Subcutaneous adipose tissue (tissue), 4 donors: ENCODE data around the gene ZNF446. TPM values are rescaled to one million over a fixed set of nuclear protein-coding genes. Genes with fewer than 3 reads are reported as not detected.

Experiments
- CTCF ChIP-seq: fragments of 450-650 bp; IDR thresholded peaks from one replicate; pipeline ENCODE4 v1.5.1; 2016; ENCODE audit warnings: low read depth, mild to moderate bottlenecking, control low read depth, antibody characterized with exemption, moderate library complexity
- small RNA-seq: library from RNA; depleted of rRNA; stranded (forward); fragments of <200 nt; gene quantifications from one replicate; pipeline ENCODE3, GENCODE V24; 2016
- total RNA-seq, 4 donors: library from RNA; depleted of rRNA; stranded (reverse); fragments of >200 nt; gene quantifications; one replicate each; pipeline ENCODE4 v1.1.0, GENCODE V29; 2016

ZNF446 gene
- total RNA-seq, 4 donors from 2014 or later: 9.0 to 16.4 (median 9.4) TPM

GRCh38 chr19:58519355-58520256 lies 43.5 kb downstream of the ZNF446 start, which contains the start of gene ZBTB45:
TSS of gene ZBTB45 (minus strand) at chr19:58519810. CDS start at chr19:58517673, 2,137 bp downstream.
- no peak for TF ChIP-seq CTCF

GRCh38 chr19:58520257-58520599 lies 44.1 kb downstream of the ZNF446 start:
- TF ChIP-seq CTCF: no peak

- no peak for TF ChIP-seq CTCF
Measured at GRCh38 chr19:58521651-58522050, 45.5 kb downstream of the ZNF446 start.

- TF ChIP-seq CTCF: no peak
Measured at GRCh38 chr19:58522709-58523108, 46.6 kb downstream of the ZNF446 start.

- no peak for TF ChIP-seq CTCF
Measured at GRCh38 chr19:58529405-58529804, 53.3 kb downstream of the ZNF446 start.

Small RNA genes within 50 kb of the gene (small RNA-seq; reads per million reads assigned to genes)
- not detected for gene RN7SL693P
- gene RNU6-1337P: not detected

Other genes starting within 250 kb of the ZNF446 start
- gene ZNF544, start 247.4 kb upstream of the ZNF446 start, total RNA-seq: 10 to 100 TPM in 3 of 4 donors, 1 to 10 TPM in 1; 8.7 to 19.6 (median 13.9) TPM
- gene ZNF8, start 197.4 kb upstream of the ZNF446 start, total RNA-seq: 1 to 10 TPM; 4.6 to 7.9 (median 4.9) TPM
- 10 to 100 TPM; 39.2 to 42.2 (median 40.5) TPM for gene ERVK3-1, start 171.0 kb upstream of the ZNF446 start, total RNA-seq
- gene ZSCAN22, start 149.4 kb upstream of the ZNF446 start, total RNA-seq: 1 to 10 TPM; 2.2 to 3.4 (median 2.6) TPM
- gene A1BG, start 122.9 kb upstream of the ZNF446 start, total RNA-seq: 10 to 100 TPM in 3 of 4 donors, 1 to 10 TPM in 1; 6.8 to 60.5 (median 11.8) TPM
- 1 to 10 TPM in 1 of 4 donors, under 1 TPM in 2, not detected in 1; 0.51 to 4.1 (median 0.88) TPM for gene ZNF497, start 113.6 kb upstream of the ZNF446 start, total RNA-seq
- 1 to 10 TPM in 3 of 4 donors, under 1 TPM in 1; 0.65 to 3.2 (median 1.3) TPM for gene ZNF837, start 95.3 kb upstream of the ZNF446 start, total RNA-seq
- 1,000 to 10,000 TPM in 3 of 4 donors, 100 to 1,000 TPM in 1; 904 to 1,484 (median 1,230) TPM for gene RPS5, start 89.1 kb upstream of the ZNF446 start, total RNA-seq
- gene RNF225, start 80.7 kb upstream of the ZNF446 start, total RNA-seq: not detected
- 1 to 10 TPM; 4.7 to 9.5 (median 8.4) TPM for gene ZNF584, start 67.7 kb upstream of the ZNF446 start, total RNA-seq
- gene ZNF132, start 36.2 kb upstream of the ZNF446 start, total RNA-seq: 1 to 10 TPM; 3.6 to 6.6 (median 5.2) TPM
- 1 to 10 TPM; 2.9 to 8.5 (median 5.1) TPM for gene ZNF324B, start 24.7 kb upstream of the ZNF446 start, total RNA-seq
- 10 to 100 TPM in 1 of 4 donors, 1 to 10 TPM in 3; 4.9 to 11.7 (median 8.6) TPM for gene ZNF324, start 9.3 kb upstream of the ZNF446 start, total RNA-seq
- 10 to 100 TPM in 1 of 4 donors, 1 to 10 TPM in 3; 4.2 to 13.4 (median 7.2) TPM for gene SLC27A5, start 35.6 kb downstream of the ZNF446 start, total RNA-seq
- 10 to 100 TPM in 1 of 4 donors, 1 to 10 TPM in 3; 5.5 to 10.2 (median 6.2) TPM for gene ZBTB45, start 43.5 kb downstream of the ZNF446 start, total RNA-seq
- gene TRIM28, start 67.7 kb downstream of the ZNF446 start, total RNA-seq: 100 to 1,000 TPM in 2 of 4 donors, 10 to 100 TPM in 2; 87.9 to 163 (median 119) TPM
- gene CHMP2A, start 78.8 kb downstream of the ZNF446 start, total RNA-seq: 100 to 1,000 TPM in 2 of 4 donors, 10 to 100 TPM in 2; 96.8 to 133 (median 106) TPM
- 10 to 100 TPM; 16.3 to 31.8 (median 20.6) TPM for gene UBE2M, start 82.3 kb downstream of the ZNF446 start, total RNA-seq
- gene MZF1, start 97.0 kb downstream of the ZNF446 start, total RNA-seq: 10 to 100 TPM; 12.9 to 24.1 (median 17.2) TPM